ENCODE measurements around the gene FAH. TPM values are rescaled to one million over a fixed set of nuclear protein-coding genes. Genes with fewer than 3 reads are reported as not detected.

Gene FAH
- total and polyA plus RNA-seq, 11 donors, result 12.4 to 48.9 (median 24.0) TPM

DNA sequence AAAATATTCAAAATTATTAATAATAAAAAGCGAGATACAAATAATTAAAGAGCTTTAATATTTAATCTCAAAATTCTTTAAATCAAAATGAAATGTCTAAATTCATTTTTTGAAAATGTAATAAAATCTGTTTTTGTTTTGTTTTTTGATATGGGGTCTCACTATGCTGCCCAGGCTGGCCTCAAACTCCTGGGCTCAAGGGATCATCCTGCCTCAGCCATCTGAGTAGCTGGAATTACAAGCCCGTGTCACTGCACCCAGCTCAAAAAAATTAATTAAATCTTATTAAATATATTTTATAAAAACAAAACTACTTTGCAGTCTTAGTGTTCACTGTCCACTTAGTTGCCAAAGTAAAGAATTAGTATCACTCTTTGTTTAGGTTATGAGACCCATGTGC is 38.4 kb downstream of the FAH start:
- ATAC-seq, result no peak
- H3K4me3 ChIP-seq, result no peak overlapping the region
- H3K4me1 ChIP-seq, result no peaks in the 10 kb centered on the region
- WGBS, 4 donors, result 89 to 95% (median 94%) methylated on average over 2 of the region's 2 CpGs
- DNase-seq, result no peak
- H3K36me3 ChIP-seq, result peaks cover 0 to 14% (median 7%) of the 10 kb centered on the region in 9 donors
- no peaks in the 10 kb centered on the region for H3K27me3 ChIP-seq
- H3K9me3 ChIP-seq, result no peaks in the 10 kb centered on the region
- no peak overlapping the region for H3K27ac ChIP-seq
- intact Hi-C loops (cut with DNase I), result no loop called here
- TF ChIP-seq POLR2A (IDR thresholded peaks at IDR 0.05), result no peak
- TF ChIP-seq, protein P1, sequence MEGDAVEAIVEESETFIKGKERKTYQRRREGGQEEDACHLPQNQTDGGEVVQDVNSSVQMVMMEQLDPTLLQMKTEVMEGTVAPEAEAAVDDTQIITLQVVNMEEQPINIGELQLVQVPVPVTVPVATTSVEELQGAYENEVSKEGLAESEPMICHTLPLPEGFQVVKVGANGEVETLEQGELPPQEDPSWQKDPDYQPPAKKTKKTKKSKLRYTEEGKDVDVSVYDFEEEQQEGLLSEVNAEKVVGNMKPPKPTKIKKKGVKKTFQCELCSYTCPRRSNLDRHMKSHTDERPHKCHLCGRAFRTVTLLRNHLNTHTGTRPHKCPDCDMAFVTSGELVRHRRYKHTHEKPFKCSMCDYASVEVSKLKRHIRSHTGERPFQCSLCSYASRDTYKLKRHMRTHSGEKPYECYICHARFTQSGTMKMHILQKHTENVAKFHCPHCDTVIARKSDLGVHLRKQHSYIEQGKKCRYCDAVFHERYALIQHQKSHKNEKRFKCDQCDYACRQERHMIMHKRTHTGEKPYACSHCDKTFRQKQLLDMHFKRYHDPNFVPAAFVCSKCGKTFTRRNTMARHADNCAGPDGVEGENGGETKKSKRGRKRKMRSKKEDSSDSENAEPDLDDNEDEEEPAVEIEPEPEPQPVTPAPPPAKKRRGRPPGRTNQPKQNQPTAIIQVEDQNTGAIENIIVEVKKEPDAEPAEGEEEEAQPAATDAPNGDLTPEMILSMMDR (IDR thresholded peaks at IDR 0.05), result no peak

DNA sequence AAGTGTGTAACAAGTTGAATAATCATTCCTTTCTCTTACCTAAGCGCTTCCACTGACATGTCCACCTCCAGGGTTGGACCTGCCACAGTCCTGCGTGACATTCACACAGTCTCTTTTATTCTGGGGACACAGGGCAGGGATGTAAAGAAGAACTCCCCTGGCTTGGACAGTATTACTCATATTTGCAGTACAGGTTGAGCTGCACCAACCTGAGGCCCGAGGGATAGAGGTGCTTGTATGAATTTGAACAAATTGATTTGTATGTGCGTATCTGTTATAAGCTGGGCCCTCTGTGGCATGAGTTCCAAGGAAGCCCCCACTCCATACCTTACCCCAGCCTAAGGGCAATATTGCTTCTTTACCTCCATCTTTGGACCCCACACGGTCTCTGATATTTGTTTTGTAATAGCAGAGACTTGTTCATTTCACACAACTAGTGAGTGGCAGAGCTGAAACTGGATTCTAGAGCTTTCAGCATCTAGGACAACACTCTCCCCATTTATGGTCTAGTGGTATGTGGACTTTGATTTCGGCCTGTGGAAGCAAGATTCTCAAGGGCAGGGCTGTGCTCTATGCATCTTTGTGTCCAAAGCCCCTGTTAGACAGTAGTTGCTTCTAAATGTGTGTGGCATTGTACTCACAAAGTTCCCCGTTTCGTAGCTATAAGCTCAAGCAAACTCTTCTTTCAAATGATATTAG is 39.2 kb downstream of the FAH start:
- TF ChIP-seq POLR2A (IDR thresholded peaks at IDR 0.05), result no peak
- TF ChIP-seq, protein P1 (IDR thresholded peaks at IDR 0.05), result no peak
- no peak overlapping the region for H3K4me3 ChIP-seq
- H3K4me1 ChIP-seq, result no peaks in the 10 kb centered on the region
- no peaks in the 10 kb centered on the region for H3K9me3 ChIP-seq
- no peaks in the 10 kb centered on the region for H3K27me3 ChIP-seq
- 89 to 91% (median 90%) methylated on average over 8 of the region's 8 CpGs for WGBS, 4 donors
- DNase-seq, result no peak
- peaks cover 0 to 6% (median 0%) of the 10 kb centered on the region in 9 donors for H3K36me3 ChIP-seq
- no peak overlapping the region for H3K27ac ChIP-seq
- intact Hi-C loops (cut with DNase I), result no loop called here
- no peak for ATAC-seq

DNA sequence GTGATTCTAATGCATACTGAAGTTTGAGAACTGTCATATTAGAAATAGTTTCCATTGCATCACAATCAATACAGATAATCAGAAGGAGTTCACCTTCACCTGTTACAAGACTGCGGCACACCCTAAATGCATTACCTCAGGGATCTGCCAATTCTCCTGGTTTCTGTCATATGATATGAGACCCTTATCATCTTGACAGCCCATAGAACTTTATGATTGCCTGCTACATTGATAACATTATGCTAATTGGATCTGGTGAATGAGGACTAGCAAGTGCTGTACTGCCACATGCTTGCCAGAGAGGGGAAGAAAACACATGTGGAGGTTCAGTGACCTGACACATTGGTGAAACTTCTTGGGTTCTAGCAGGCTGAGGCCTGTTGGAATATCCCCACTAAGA is 41.4 kb downstream of the FAH start:
- Histone ChIP-seq H3K4me3 (no peak overlapping the region), H3K9me3 (no peaks in the 10 kb centered on the region), H3K27me3 (no peaks in the 10 kb centered on the region), H3K36me3 (no peaks in the 10 kb centered on the region), H3K27ac (no peak overlapping the region), H3K4me1 (no peaks in the 10 kb centered on the region)
- WGBS, 4 donors, result 91 to 100% (median 96%) methylated on average over 1 of the region's 1 CpG
- intact Hi-C loops (cut with DNase I), result no loop called here
- TF ChIP-seq POLR2A (IDR thresholded peaks at IDR 0.05), result no peak
- TF ChIP-seq, protein P1 (IDR thresholded peaks at IDR 0.05), result no peak
- ATAC-seq, result no peak
- DNase-seq, result no peak

DNA sequence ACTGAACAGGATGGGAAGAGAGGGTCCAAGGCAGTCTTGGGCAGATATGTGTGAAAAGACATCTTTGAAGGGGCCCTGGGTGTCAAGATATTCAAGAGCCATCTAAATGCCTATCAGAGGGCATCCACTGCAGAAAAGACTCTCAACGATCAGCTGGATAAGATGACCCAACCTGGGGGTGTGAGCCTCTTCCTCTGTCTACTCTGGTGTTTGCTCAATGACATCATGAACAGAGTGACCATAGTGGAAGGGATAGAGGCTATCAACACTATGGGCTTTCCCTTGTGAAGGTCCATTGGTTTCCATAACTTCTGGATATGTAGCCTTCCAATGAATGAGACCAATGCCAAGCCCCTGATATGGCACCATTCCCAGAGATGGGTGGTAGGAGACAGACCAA is 42.1 kb downstream of the FAH start:
- no peak overlapping the region for H3K27ac ChIP-seq
- 67 to 89% (median 75%) methylated on average over 1 of the region's 1 CpG for WGBS, 4 donors
- ATAC-seq (no peak), DNase-seq (no peak)
- TF ChIP-seq, protein P1 (IDR thresholded peaks at IDR 0.05), result no peak
- no peak for TF ChIP-seq POLR2A (IDR thresholded peaks at IDR 0.05)
- intact Hi-C loops (cut with DNase I), result no loop called here
- H3K9me3 ChIP-seq, result no peaks in the 10 kb centered on the region
- no peaks in the 10 kb centered on the region for H3K27me3 ChIP-seq
- no peak overlapping the region for H3K4me3 ChIP-seq
- no peaks in the 10 kb centered on the region for H3K36me3 ChIP-seq
- no peaks in the 10 kb centered on the region for H3K4me1 ChIP-seq

All from heart left ventricle (tissue), 16 donors.